ENCODE measurements around the gene NPTN. TPM values are rescaled to one million over a fixed set of nuclear protein-coding genes. Genes with fewer than 3 reads are reported as not detected.

NPTN gene
- total RNA-seq, 1 experiment from 2014 or later = 190 TPM

- Mint-ChIP-seq H3K27ac (ENCODE audit: unreplicated experiment) (no peak overlapping the region), H3K27me3 (ENCODE audit: unreplicated experiment) (no peaks in the 10 kb centered on the region), H3K4me3 (ENCODE audit: low read depth, unreplicated experiment) (no peak overlapping the region), H3K4me1 (ENCODE audit: low read depth, unreplicated experiment) (no peaks in the 10 kb centered on the region), H3K9me3 (ENCODE audit: low read depth, unreplicated experiment) (no peaks in the 10 kb centered on the region), H3K36me3 (ENCODE audit: insufficient read depth, unreplicated experiment) (no peaks in the 10 kb centered on the region)
- CTCF ChIA-PET = no interaction called here
- intact Hi-C loops (cut with micrococcal nuclease; ENCODE audit: unreplicated experiment) = no loop called here
- no TSS peak for BruUV-seq (replicated peaks)
- no peak for DNase-seq
- TF ChIP-seq, protein P1, sequence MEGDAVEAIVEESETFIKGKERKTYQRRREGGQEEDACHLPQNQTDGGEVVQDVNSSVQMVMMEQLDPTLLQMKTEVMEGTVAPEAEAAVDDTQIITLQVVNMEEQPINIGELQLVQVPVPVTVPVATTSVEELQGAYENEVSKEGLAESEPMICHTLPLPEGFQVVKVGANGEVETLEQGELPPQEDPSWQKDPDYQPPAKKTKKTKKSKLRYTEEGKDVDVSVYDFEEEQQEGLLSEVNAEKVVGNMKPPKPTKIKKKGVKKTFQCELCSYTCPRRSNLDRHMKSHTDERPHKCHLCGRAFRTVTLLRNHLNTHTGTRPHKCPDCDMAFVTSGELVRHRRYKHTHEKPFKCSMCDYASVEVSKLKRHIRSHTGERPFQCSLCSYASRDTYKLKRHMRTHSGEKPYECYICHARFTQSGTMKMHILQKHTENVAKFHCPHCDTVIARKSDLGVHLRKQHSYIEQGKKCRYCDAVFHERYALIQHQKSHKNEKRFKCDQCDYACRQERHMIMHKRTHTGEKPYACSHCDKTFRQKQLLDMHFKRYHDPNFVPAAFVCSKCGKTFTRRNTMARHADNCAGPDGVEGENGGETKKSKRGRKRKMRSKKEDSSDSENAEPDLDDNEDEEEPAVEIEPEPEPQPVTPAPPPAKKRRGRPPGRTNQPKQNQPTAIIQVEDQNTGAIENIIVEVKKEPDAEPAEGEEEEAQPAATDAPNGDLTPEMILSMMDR (IDR thresholded peaks at IDR 0.05; ENCODE audit: unreplicated experiment) = no peak
Measured at GRCh38 chr15:73590263-73590662, 42.9 kb downstream of the NPTN start.

GRCh38 chr15:73589766-73590165 is 43.4 kb downstream of the NPTN start:
- no peak overlapping the region for H3K27ac Mint-ChIP-seq (ENCODE audit: unreplicated experiment)
- no TSS peak for BruUV-seq (replicated peaks)
- CTCF ChIA-PET = interaction anchor here (1.2 kb wide), 1 partner anchor 11 kb away, joined by 3 read pairs; no protein-coding TSS in a partner anchor
- no peaks in the 10 kb centered on the region for H3K9me3 Mint-ChIP-seq (ENCODE audit: low read depth, unreplicated experiment)
- no peaks in the 10 kb centered on the region for H3K4me1 Mint-ChIP-seq (ENCODE audit: low read depth, unreplicated experiment)
- no peak for DNase-seq
- no peaks in the 10 kb centered on the region for H3K36me3 Mint-ChIP-seq (ENCODE audit: insufficient read depth, unreplicated experiment)
- TF ChIP-seq, protein P1 (IDR thresholded peaks at IDR 0.05; ENCODE audit: unreplicated experiment) = no peak
- intact Hi-C loops (cut with micrococcal nuclease; ENCODE audit: unreplicated experiment) = no loop called here
- H3K27me3 Mint-ChIP-seq (ENCODE audit: unreplicated experiment) = no peaks in the 10 kb centered on the region
- H3K4me3 Mint-ChIP-seq (ENCODE audit: low read depth, unreplicated experiment) = no peak overlapping the region

GRCh38 chr15:73585871-73586654 is 47.1 kb downstream of the NPTN start:
- BruUV-seq (replicated peaks) = no TSS peak
- DNase-seq = no peak
- Mint-ChIP-seq H3K4me3 (ENCODE audit: low read depth, unreplicated experiment) (no peak overlapping the region), H3K27me3 (ENCODE audit: unreplicated experiment) (no peaks in the 10 kb centered on the region), H3K4me1 (ENCODE audit: low read depth, unreplicated experiment) (no peaks in the 10 kb centered on the region), H3K9me3 (ENCODE audit: low read depth, unreplicated experiment) (no peaks in the 10 kb centered on the region), H3K27ac (ENCODE audit: unreplicated experiment) (no peak overlapping the region), H3K36me3 (ENCODE audit: insufficient read depth, unreplicated experiment) (peaks cover 11% of the 10 kb centered on the region)
- TF ChIP-seq, protein P1 (IDR thresholded peaks at IDR 0.05; ENCODE audit: unreplicated experiment) = no peak
- intact Hi-C loops (cut with micrococcal nuclease; ENCODE audit: unreplicated experiment) = no loop called here
- CTCF ChIA-PET = no interaction called here

- Mint-ChIP-seq H3K9me3 (ENCODE audit: low read depth, unreplicated experiment) (no peaks in the 10 kb centered on the region), H3K4me1 (ENCODE audit: low read depth, unreplicated experiment) (no peaks in the 10 kb centered on the region), H3K27ac (ENCODE audit: unreplicated experiment) (no peak overlapping the region), H3K36me3 (ENCODE audit: insufficient read depth, unreplicated experiment) (peaks cover 11% of the 10 kb centered on the region), H3K27me3 (ENCODE audit: unreplicated experiment) (no peaks in the 10 kb centered on the region), H3K4me3 (ENCODE audit: low read depth, unreplicated experiment) (no peak overlapping the region)
- intact Hi-C loops (cut with micrococcal nuclease; ENCODE audit: unreplicated experiment) = no loop called here
- TF ChIP-seq, protein P1 (IDR thresholded peaks at IDR 0.05; ENCODE audit: unreplicated experiment) = no peak
- BruUV-seq (replicated peaks) = no TSS peak
- no peak for DNase-seq
- CTCF ChIA-PET = no interaction called here
Measured at GRCh38 chr15:73584699-73585420, 48.3 kb downstream of the NPTN start.
